ENCODE measurements around the gene IL17REL. TPM values are rescaled to one million over a fixed set of nuclear protein-coding genes. Genes with fewer than 3 reads are reported as not detected.

IL17REL gene
- total and polyA plus RNA-seq, 4 donors: 0.02 to 0.51 (median 0.19) TPM; not detected in 1

- Histone ChIP-seq H3K9me3 (ENCODE audit: control insufficient read depth in 4 of 4, insufficient read depth in 3 of 4, low read length in 3 of 4) (peaks cover 0 to 4% (median under 1%) of the 10 kb centered on the region in 4 donors), H3K4me3 (no peak overlapping the region), H3K9ac (ENCODE audit: insufficient read depth in 1 of 2, low read length in 2 of 2) (no peak overlapping the region), H3K27ac (ENCODE audit: low read depth in 1 of 2, low read length in 1 of 2) (no peak overlapping the region), H3K4me1 (ENCODE audit: control insufficient read depth in 5 of 5, insufficient read depth in 5 of 5, low read length in 5 of 5) (peaks cover 0 to 15% (median 0%) of the 10 kb centered on the region in 5 donors), H3K27me3 (ENCODE audit: control insufficient read depth in 3 of 3, insufficient read depth in 3 of 3, low read length in 2 of 3) (peaks cover 0 to 18% (median 9%) of the 10 kb centered on the region in 3 donors), H3K36me3 (ENCODE audit: control insufficient read depth in 4 of 4, insufficient read depth in 4 of 4, low read length in 4 of 4) (no peaks in the 10 kb centered on the region)
- ATAC-seq (ENCODE audit: insufficient read depth, low FRiP score): no peak
- 66 to 70% methylated on average over 15 of the region's 15 CpGs for WGBS, 2 donors
- no peak for TF ChIP-seq CTCF (IDR thresholded peaks at IDR 0.05; ENCODE audit: control extremely low read depth, extremely low read depth)
- no peak for DNase-seq
Measured at GRCh38 chr22:49976439-49977175, 36.0 kb downstream of the IL17REL start.

- Histone ChIP-seq H3K9ac (ENCODE audit: insufficient read depth in 1 of 2, low read length in 2 of 2) (peak overlapping the region in 1 of 2 donors; percentile 28), H3K27me3 (ENCODE audit: control insufficient read depth in 3 of 3, insufficient read depth in 3 of 3, low read length in 2 of 3) (peaks cover 0 to 18% (median 14%) of the 10 kb centered on the region in 3 donors), H3K36me3 (ENCODE audit: control insufficient read depth in 4 of 4, insufficient read depth in 4 of 4, low read length in 4 of 4) (no peaks in the 10 kb centered on the region), H3K9me3 (ENCODE audit: control insufficient read depth in 4 of 4, insufficient read depth in 3 of 4, low read length in 3 of 4) (peaks cover 0 to 4% (median under 1%) of the 10 kb centered on the region in 4 donors), H3K27ac (ENCODE audit: low read depth in 1 of 2, low read length in 1 of 2) (peak overlapping the region in 1 of 2 donors; percentile 2), H3K4me1 (ENCODE audit: control insufficient read depth in 5 of 5, insufficient read depth in 5 of 5, low read length in 5 of 5) (peaks cover 0 to 17% (median 3%) of the 10 kb centered on the region in 5 donors), H3K4me3 (no peak overlapping the region)
- peak in 1 of 3 donors; percentile 9 for DNase-seq
- WGBS, 2 donors: 23 to 35% methylated on average over 16 to 17 of the region's 17 CpGs
- ATAC-seq (ENCODE audit: insufficient read depth, low FRiP score): no peak
- no peak for TF ChIP-seq CTCF (IDR thresholded peaks at IDR 0.05; ENCODE audit: control extremely low read depth, extremely low read depth)
Measured at GRCh38 chr22:49975543-49976389, 36.8 kb downstream of the IL17REL start.

- Histone ChIP-seq H3K9ac (ENCODE audit: insufficient read depth in 1 of 2, low read length in 2 of 2) (peak overlapping the region in 1 of 2 donors; percentile 1), H3K36me3 (ENCODE audit: control insufficient read depth in 4 of 4, insufficient read depth in 4 of 4, low read length in 4 of 4) (no peaks in the 10 kb centered on the region), H3K4me1 (ENCODE audit: control insufficient read depth in 5 of 5, insufficient read depth in 5 of 5, low read length in 5 of 5) (peaks cover 0 to 33% (median 5%) of the 10 kb centered on the region in 5 donors), H3K27me3 (ENCODE audit: control insufficient read depth in 3 of 3, insufficient read depth in 3 of 3, low read length in 2 of 3) (peaks cover 0 to 21% (median 19%) of the 10 kb centered on the region in 3 donors), H3K27ac (ENCODE audit: low read depth in 1 of 2, low read length in 1 of 2) (peak overlapping the region in 1 of 2 donors; percentile 32), H3K4me3 (no peak overlapping the region), H3K9me3 (ENCODE audit: control insufficient read depth in 4 of 4, insufficient read depth in 3 of 4, low read length in 3 of 4) (peaks cover 0 to 4% (median under 1%) of the 10 kb centered on the region in 4 donors)
- DNase-seq (peak in 1 of 3 donors; percentile 14), ATAC-seq (ENCODE audit: insufficient read depth, low FRiP score) (no peak)
- WGBS, 2 donors: 88 to 92% methylated on average over 5 of the region's 5 CpGs
- no peak for TF ChIP-seq CTCF (IDR thresholded peaks at IDR 0.05; ENCODE audit: control extremely low read depth, extremely low read depth)
Measured at GRCh38 chr22:49973018-49973961, 39.3 kb downstream of the IL17REL start.
